ENCODE measurements around the gene NKX2-2.
"Not testable (repeated sequence)": the region's sequence is repeated elsewhere in the genome, so short reads cannot be mapped to it uniquely, and the experiment has no call there.

NKX2-2 gene

DNA sequence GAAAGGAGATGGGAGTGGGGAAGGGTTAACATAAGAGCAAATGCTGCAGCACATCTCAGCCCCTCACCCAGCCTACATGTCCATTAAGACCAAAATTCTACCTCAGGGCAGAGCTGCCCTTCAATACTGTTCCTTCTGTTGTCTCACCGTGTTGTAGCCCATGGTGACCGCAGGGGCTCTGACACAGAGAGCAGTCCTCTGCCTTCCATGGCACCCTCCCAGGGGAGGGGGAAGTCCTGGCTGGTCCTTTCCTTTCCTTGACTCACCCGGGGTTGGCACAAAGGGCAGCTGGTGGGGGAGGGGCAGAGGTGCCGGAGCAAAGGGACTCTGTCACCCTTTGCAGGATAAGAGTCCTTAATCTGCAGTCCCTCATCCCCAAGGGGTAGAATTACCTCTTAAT lies 15.2 kb downstream of the NKX2-2 start:
- Histone ChIP-seq H3K4me3 (no peak overlapping the region), H3K9me3 (ENCODE audit: low read depth, low read length) (no peaks in the 10 kb centered on the region), H3K36me3 (ENCODE audit: insufficient read depth, low read length) (peaks cover 45% of the 10 kb centered on the region), H3K9ac (ENCODE audit: insufficient read length) (no peak overlapping the region), H3K27ac (peak overlapping the region; percentile 69; the same call in 1 of the 2 replicates)
- DNase-seq (ENCODE audit: low read depth, low spot score): no peak
- TF ChIP-seq FOXP2 (optimal IDR thresholded peaks at IDR 0.05; ENCODE audit: control extremely low read depth, extremely low read length, insufficient read depth): no peak
- no peak for TF ChIP-seq EZH2 (IDR thresholded peaks at IDR 0.05)
- no peak for TF ChIP-seq POLR2AphosphoS5 (IDR thresholded peaks at IDR 0.05; ENCODE audit: borderline replicate concordance, low read depth, low read length)

DNA sequence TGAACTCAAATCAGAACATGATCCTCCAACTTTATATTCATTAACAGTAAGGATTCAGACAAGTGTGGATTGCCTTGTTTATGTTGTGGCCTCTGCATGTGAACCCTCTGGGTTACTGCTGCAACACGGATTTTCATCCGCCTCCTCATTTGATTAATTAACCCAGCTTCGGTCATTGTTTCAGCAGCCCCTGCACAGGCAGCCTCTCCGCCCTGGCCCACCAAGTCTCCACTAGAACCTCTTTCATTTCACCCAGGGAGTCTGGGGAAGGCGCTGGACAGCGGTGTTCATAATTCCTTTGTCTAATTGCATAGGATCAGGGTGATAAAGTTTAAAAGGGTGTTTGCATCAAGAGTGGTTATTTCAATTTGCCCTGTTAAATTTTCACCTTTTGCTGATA lies 15.7 kb downstream of the NKX2-2 start:
- DNase-seq (ENCODE audit: low read depth, low spot score): no peak
- H3K9ac ChIP-seq (ENCODE audit: insufficient read length): no peak overlapping the region
- no peak for TF ChIP-seq EZH2 (IDR thresholded peaks at IDR 0.05)
- H3K27ac ChIP-seq: peak overlapping the region; percentile 69
- H3K4me3 ChIP-seq: no peak overlapping the region
- peaks cover 41% of the 10 kb centered on the region for H3K36me3 ChIP-seq (ENCODE audit: insufficient read depth, low read length)
- H3K9me3 ChIP-seq (ENCODE audit: low read depth, low read length): no peaks in the 10 kb centered on the region

DNA sequence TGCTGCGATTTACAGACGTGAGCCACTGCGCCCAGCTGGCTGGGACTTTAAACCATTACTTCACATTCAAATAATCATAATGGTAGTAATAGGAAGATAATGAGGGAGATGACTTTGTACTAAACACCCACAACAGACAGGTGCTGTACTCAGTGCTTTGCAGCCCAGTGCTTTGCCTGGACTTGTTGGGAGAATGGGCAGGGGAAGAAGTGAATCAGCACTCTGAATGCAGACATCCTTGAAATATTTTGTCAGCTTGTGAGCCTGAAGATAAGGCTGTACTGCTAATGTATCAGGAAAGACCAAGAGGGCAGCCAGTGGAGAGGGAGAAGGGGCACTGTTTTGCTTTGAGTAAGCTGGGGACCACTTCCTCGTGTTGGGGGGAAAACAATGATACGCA lies 17.4 kb downstream of the NKX2-2 start:
- no peak for TF ChIP-seq FOXP2 (optimal IDR thresholded peaks at IDR 0.05; ENCODE audit: control extremely low read depth, extremely low read length, insufficient read depth)
- TF ChIP-seq EZH2 (IDR thresholded peaks at IDR 0.05): no peak
- TF ChIP-seq POLR2AphosphoS5 (IDR thresholded peaks at IDR 0.05; ENCODE audit: borderline replicate concordance, low read depth, low read length): no peak; the same call in 1 of the 2 replicates
- Histone ChIP-seq H3K4me3 (no peak overlapping the region), H3K9me3 (ENCODE audit: low read depth, low read length) (no peaks in the 10 kb centered on the region), H3K9ac (ENCODE audit: insufficient read length) (no peak overlapping the region), H3K27ac (no peak overlapping the region), H3K36me3 (ENCODE audit: insufficient read depth, low read length) (peaks cover 23% of the 10 kb centered on the region)
- no peak for DNase-seq (ENCODE audit: low read depth, low spot score)

DNA sequence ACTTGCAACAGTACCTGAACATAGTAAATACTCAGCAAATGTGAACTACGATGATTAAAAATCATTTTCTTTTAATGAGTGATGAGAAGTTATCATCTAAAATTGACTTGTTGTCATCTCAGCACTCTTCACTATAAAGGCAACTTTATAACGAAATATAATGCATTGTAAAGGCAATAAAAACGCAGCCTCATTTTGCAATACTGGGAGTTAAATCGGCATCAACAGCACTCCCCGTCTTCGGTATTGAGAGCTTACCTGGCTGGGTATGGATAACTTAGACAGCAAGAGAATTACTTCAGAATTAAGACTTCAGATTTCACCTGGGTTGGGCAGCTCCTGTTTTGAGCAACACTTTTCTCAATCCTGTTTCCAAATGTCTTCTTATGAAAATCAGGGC lies 20.8 kb downstream of the NKX2-2 start:
- Histone ChIP-seq H3K4me3 (no peak overlapping the region), H3K9me3 (ENCODE audit: low read depth, low read length) (no peaks in the 10 kb centered on the region), H3K36me3 (ENCODE audit: insufficient read depth, low read length) (no peaks in the 10 kb centered on the region), H3K9ac (ENCODE audit: insufficient read length) (no peak overlapping the region), H3K27ac (no peak overlapping the region)
- TF ChIP-seq EZH2 (IDR thresholded peaks at IDR 0.05) (no peak), FOXP2 (optimal IDR thresholded peaks at IDR 0.05; ENCODE audit: control extremely low read depth, extremely low read length, insufficient read depth) (no peak), POLR2AphosphoS5 (IDR thresholded peaks at IDR 0.05; ENCODE audit: borderline replicate concordance, low read depth, low read length) (no peak)
- no peak for DNase-seq (ENCODE audit: low read depth, low spot score)

DNA sequence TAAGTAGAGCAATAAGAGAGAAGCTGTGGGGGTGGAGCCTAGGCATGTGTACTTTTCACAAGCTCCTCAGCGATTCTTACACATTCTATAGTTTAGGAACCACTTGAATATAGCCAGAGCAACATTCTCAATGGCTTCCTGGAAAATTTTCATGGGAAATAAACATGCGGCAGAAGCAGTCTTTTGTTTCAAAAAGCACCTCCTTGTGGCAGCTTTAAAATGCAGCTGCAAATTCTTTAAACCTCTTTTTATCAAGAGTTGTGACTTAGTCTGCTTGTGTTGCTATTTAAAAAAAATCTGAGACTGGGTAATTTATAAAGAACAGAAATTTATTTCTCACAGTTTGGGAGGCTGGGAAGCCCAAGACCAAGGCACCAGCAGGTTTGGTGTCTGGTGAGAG lies 23.8 kb downstream of the NKX2-2 start:
- H3K4me3 ChIP-seq: no peak overlapping the region
- TF ChIP-seq POLR2AphosphoS5 (IDR thresholded peaks at IDR 0.05; ENCODE audit: borderline replicate concordance, low read depth, low read length) (no peak), EZH2 (IDR thresholded peaks at IDR 0.05) (no peak), FOXP2 (optimal IDR thresholded peaks at IDR 0.05; ENCODE audit: control extremely low read depth, extremely low read length, insufficient read depth) (no peak)
- no peak overlapping the region for H3K27ac ChIP-seq
- no peaks in the 10 kb centered on the region for H3K36me3 ChIP-seq (ENCODE audit: insufficient read depth, low read length)
- no peak overlapping the region for H3K9ac ChIP-seq (ENCODE audit: insufficient read length)
- H3K9me3 ChIP-seq (ENCODE audit: low read depth, low read length): no peaks in the 10 kb centered on the region
- DNase-seq (ENCODE audit: low read depth, low spot score): no peak

DNA sequence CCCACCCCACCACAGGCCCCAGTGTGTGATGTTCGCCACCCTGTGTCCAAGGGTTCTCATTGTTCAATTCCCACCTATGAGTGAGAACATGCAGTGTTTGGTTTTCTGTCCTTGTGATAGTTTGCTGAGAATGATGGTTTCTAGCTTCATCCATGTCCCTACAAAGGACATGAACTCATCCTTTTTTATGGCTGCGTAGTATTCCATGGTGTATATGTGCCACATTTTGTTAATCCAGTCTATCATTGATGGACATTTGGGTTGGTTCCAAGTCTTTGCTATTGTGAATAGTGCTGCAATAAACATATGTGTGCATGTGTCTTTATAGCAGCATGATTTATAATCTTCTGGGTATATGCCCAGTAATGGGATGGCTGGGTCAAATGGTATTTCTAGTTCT lies 33.7 kb downstream of the NKX2-2 start:
- not testable (repeated sequence) for H3K9me3 ChIP-seq (ENCODE audit: low read depth, low read length); H3K9ac ChIP-seq (ENCODE audit: insufficient read length); H3K27ac ChIP-seq; H3K4me3 ChIP-seq; DNase-seq (ENCODE audit: low read depth, low spot score); H3K36me3 ChIP-seq (ENCODE audit: insufficient read depth, low read length)

DNA sequence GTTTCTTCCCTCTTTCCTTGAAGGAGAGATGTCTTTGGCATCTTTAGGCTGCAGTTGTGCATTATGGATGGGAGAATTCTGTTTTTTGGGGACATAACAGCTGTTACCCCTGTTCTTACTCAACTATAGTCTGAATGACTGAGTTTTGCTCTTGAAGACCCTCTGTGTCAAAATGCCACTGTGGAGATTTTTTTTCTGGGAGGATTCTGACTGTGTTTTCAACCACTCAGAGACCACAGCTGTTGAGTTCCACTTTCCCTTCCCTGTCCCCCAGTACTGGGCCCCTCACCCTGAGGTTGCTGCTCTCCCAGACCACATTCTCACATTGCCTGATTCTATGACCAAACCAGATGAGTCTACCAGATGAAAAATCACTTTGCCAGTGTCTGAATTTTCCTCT lies 48.1 kb downstream of the NKX2-2 start:
- TF ChIP-seq POLR2AphosphoS5 (IDR thresholded peaks at IDR 0.05; ENCODE audit: borderline replicate concordance, low read depth, low read length): no peak
- no peak for TF ChIP-seq FOXP2 (optimal IDR thresholded peaks at IDR 0.05; ENCODE audit: control extremely low read depth, extremely low read length, insufficient read depth)
- TF ChIP-seq EZH2 (IDR thresholded peaks at IDR 0.05): no peak
- no peak overlapping the region for H3K9ac ChIP-seq (ENCODE audit: insufficient read length)
- H3K9me3 ChIP-seq (ENCODE audit: low read depth, low read length): no peaks in the 10 kb centered on the region
- H3K4me3 ChIP-seq: no peak overlapping the region
- DNase-seq (ENCODE audit: low read depth, low spot score): no peak
- H3K27ac ChIP-seq: no peak overlapping the region
- H3K36me3 ChIP-seq (ENCODE audit: insufficient read depth, low read length): no peaks in the 10 kb centered on the region

DNA sequence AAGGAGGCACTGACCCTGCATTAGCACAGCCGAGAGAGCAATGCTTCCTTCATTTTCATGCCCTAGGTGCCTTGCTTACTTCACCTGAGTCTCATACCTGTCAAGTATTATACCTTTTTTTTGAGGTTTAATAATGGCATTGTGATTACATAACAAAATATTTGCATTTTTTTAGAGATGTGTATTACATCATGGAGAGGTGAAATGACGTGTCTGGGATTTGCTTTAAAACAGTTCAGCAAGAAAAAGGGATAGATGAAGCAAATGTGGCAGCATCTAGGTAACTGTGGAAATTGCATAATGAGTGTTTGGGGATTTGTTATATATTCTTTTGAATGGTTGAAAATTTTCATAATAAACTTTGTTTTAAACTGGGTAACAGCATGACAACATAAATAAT lies 48.9 kb downstream of the NKX2-2 start:
- TF ChIP-seq POLR2AphosphoS5 (IDR thresholded peaks at IDR 0.05; ENCODE audit: borderline replicate concordance, low read depth, low read length) (no peak), FOXP2 (optimal IDR thresholded peaks at IDR 0.05; ENCODE audit: control extremely low read depth, extremely low read length, insufficient read depth) (no peak), EZH2 (IDR thresholded peaks at IDR 0.05) (no peak)
- no peaks in the 10 kb centered on the region for H3K9me3 ChIP-seq (ENCODE audit: low read depth, low read length)

More for the DNA sequence above, 48.9 kb downstream of the NKX2-2 start:
- Histone ChIP-seq H3K36me3 (ENCODE audit: insufficient read depth, low read length) (no peaks in the 10 kb centered on the region), H3K27ac (no peak overlapping the region), H3K9ac (ENCODE audit: insufficient read length) (no peak overlapping the region), H3K4me3 (no peak overlapping the region)
- no peak for DNase-seq (ENCODE audit: low read depth, low spot score)

Measured in SK-N-MC (cell line).